Central memory CD4-positive, alpha-beta T cell (primary cell): ENCODE data around the gene ATP6V1F.

ENCODE experiments used
- DNase-seq: peaks from one replicate; pipeline ENCODE4 v3.0.0; 2022

Gene ATP6V1F

GRCh38 chr7:128849156-128849515, 13.5 kb upstream of the ATP6V1F start:
- DNase-seq = no peak

GRCh38 chr7:128849804-128850490, 12.7 kb upstream of the ATP6V1F start:
- no peak for DNase-seq

- no peak for DNase-seq
These were observed 10.0 kb upstream of the ATP6V1F start for GRCh38 chr7:128852537-128853254.

- DNase-seq = no peak
These were observed 8.9 kb upstream of the ATP6V1F start for GRCh38 chr7:128853799-128854198.

GRCh38 chr7:128854396-128854795, 8.3 kb upstream of the ATP6V1F start:
- DNase-seq = no peak

GRCh38 chr7:128855559-128855958, 7.1 kb upstream of the ATP6V1F start:
- no peak for DNase-seq

- DNase-seq = no peak
These were observed 6.5 kb upstream of the ATP6V1F start for GRCh38 chr7:128856001-128856718.

GRCh38 chr7:128858380-128859231, 4.0 kb upstream of the ATP6V1F start:
- DNase-seq = no peak

- DNase-seq = no peak
These were observed 3.2 kb upstream of the ATP6V1F start for GRCh38 chr7:128859232-128860157.

GRCh38 chr7:128860158-128861073, 2.2 kb upstream of the ATP6V1F start:
- DNase-seq = no peak

GRCh38 chr7:128861957-128862570, 592 bp upstream of the ATP6V1F start:
- no peak for DNase-seq

GRCh38 chr7:128863433-128863989, 855 bp downstream of the ATP6V1F start:
- DNase-seq = peak; percentile 40

GRCh38 chr7:128865303-128865702, 2.6 kb downstream of the ATP6V1F start:
- DNase-seq = no peak

- DNase-seq = no peak
These were observed 3.6 kb downstream of the ATP6V1F start for GRCh38 chr7:128865996-128866877.

GRCh38 chr7:128867241-128867640, 4.6 kb downstream of the ATP6V1F start:
- no peak for DNase-seq

- no peak for DNase-seq
These were observed 5.4 kb downstream of the ATP6V1F start for GRCh38 chr7:128867842-128868623.

GRCh38 chr7:128868624-128869137, 6.0 kb downstream of the ATP6V1F start:
- DNase-seq = no peak
